Right lobe of liver (tissue), 4 donors: Measurements from ENCODE around the gene E2F2.

Source experiments
- CTCF ChIP-seq, 4 donors: fragments of 200-600 bp in 3 of 4; fragments of 450-650 bp in 1 of 4; IDR thresholded peaks; one replicate each; pipeline versions ENCODE4 v1.5.1 to v1.8.0; 2016 to 2022; ENCODE audit warnings: antibody characterized with exemption in 4 of 4, mild to moderate bottlenecking in 2 of 4
- POLR2A ChIP-seq: fragments of 450-650 bp; IDR thresholded peaks from one replicate; pipeline ENCODE4 v1.6.1; 2017; ENCODE audit warnings: antibody characterized with exemption, mild to moderate bottlenecking
- donor health status: DM: no; HTN: no; CAD: no.
- donor health status: DM: no; HTN: no; CAD: no.
- donor health status: DM: no; HTN: yes; CAD: no.

- no peak for TF ChIP-seq CTCF (IDR thresholded peaks at IDR 0.05)
- no peak for TF ChIP-seq POLR2A
These were observed 36.6 kb upstream of the E2F2 start for GRCh38 chr1:23567629-23567995.
